ENCODE data around the gene GPX7.

The GPX7 gene

DNA sequence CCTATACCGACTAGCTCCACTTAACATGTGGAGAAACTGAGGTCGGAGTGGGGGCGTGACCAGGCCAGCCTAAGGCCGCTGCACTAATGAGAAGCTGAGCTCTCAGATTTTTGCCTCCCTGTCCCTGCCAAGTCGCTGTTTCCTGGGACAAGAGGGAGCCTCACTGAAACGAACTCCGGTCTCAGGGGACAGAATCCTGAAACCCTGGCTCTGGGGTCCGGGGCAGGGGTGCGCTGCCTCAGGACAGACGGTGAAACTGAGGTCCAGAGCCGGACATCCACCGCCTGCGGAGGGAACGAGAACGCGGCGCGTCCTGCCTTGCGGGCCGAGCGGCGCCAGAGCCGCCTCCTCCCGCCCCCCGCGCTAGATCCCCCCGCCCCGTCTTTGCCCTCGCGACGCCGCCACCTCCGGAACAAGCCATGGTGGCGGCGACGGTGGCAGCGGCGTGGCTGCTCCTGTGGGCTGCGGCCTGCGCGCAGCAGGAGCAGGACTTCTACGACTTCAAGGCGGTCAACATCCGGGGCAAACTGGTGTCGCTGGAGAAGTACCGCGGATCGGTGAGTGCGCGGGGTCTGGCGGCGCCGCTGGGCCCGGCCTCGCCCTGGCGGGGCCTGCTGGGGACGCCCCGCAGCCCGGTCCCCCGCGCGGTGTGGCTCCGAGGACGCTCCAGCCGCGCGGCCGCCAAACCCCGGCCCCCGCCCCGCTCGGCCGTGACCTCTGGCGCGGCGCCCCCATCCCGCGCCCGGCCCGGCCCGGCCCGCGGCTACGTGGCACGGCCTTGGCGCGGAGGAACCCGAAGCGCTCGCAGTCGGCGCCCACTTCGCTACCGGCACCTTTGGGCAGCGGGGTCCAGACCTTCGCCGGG, at the start of gene GPX7:
TSS of gene GPX7 (plus strand) at position 381 of the 865 bp plus-strand sequence. CDS start at position 420, 39 bp downstream.
- peaks cover 0 to 34% (median 14%) of the 10 kb centered on the region in 4 donors for H3K4me1 ChIP-seq
- peak; percentile 25 to 71 for DNase-seq
- intact Hi-C loops (cut with DNase I; ENCODE audit: low total_unique reads) = no loop called here
- TF ChIP-seq, protein P1, sequence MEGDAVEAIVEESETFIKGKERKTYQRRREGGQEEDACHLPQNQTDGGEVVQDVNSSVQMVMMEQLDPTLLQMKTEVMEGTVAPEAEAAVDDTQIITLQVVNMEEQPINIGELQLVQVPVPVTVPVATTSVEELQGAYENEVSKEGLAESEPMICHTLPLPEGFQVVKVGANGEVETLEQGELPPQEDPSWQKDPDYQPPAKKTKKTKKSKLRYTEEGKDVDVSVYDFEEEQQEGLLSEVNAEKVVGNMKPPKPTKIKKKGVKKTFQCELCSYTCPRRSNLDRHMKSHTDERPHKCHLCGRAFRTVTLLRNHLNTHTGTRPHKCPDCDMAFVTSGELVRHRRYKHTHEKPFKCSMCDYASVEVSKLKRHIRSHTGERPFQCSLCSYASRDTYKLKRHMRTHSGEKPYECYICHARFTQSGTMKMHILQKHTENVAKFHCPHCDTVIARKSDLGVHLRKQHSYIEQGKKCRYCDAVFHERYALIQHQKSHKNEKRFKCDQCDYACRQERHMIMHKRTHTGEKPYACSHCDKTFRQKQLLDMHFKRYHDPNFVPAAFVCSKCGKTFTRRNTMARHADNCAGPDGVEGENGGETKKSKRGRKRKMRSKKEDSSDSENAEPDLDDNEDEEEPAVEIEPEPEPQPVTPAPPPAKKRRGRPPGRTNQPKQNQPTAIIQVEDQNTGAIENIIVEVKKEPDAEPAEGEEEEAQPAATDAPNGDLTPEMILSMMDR (IDR thresholded peaks at IDR 0.05) = no peak
- H3K9me3 ChIP-seq = no peaks in the 10 kb centered on the region
- peaks cover 8 to 16% (median 8%) of the 10 kb centered on the region in 3 donors for H3K36me3 ChIP-seq
- peak within 1 kb of the TSS; percentile 65 to 75 for H3K4me3 ChIP-seq
- peak within 1 kb of the TSS; percentile 84 to 91 for H3K27ac ChIP-seq
- peaks cover 0 to 2% of the 10 kb centered on the region in 2 donors for H3K27me3 ChIP-seq

DNA sequence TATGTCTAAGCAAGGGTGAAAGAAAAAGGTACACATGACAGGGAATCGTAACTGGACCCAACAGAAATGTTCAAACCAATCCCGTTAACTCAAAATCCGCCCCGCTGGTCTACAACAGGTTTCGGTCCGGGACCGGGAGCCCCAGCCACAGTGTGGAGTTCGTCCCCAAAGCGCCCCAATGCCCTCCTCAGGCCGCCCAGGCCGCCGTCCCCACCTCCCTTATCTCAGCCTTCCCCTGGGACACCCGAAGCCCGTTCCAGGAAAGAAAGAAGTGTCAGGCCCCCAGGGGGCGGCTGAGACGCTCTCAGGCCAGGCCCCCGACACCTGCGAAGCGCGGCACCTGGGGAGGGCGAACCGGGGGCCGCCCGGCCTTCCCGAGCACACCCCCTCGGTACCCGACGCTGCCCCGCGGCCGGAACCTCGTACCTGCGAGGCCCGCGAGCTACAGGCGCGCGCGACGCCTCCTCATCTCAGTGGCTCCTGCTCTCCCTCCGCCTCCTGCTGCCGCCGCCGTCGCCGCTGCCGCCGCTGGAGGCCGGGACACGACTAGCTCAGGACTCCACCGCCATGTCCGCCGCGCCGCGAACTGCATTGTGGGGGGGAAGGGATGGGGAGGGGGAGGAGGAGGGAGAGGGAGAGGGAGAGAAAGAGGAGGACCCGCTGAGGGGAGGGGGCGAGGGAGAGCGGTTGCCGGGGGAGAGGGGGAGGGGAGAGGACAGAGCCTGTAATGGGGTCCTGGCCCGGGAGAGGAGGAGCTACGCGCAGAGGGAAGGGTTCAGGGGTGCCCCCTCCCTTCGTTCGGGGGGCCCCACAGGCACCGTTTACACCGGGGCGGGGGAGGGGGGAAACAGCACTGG, 49.4 kb upstream of the GPX7 start, which contains the start of gene TUT4:
TSS of gene TUT4 (minus strand) at position 588 of the 857 bp plus-strand sequence. CDS start 26,812 bp downstream, outside the sequence.
- intact Hi-C loops (cut with DNase I; ENCODE audit: low total_unique reads) = loop anchor here (1.0 kb wide), 1 partner anchor 44 kb away; no protein-coding TSS in a partner anchor
- peak; percentile 72 to 82 for DNase-seq

DNA sequence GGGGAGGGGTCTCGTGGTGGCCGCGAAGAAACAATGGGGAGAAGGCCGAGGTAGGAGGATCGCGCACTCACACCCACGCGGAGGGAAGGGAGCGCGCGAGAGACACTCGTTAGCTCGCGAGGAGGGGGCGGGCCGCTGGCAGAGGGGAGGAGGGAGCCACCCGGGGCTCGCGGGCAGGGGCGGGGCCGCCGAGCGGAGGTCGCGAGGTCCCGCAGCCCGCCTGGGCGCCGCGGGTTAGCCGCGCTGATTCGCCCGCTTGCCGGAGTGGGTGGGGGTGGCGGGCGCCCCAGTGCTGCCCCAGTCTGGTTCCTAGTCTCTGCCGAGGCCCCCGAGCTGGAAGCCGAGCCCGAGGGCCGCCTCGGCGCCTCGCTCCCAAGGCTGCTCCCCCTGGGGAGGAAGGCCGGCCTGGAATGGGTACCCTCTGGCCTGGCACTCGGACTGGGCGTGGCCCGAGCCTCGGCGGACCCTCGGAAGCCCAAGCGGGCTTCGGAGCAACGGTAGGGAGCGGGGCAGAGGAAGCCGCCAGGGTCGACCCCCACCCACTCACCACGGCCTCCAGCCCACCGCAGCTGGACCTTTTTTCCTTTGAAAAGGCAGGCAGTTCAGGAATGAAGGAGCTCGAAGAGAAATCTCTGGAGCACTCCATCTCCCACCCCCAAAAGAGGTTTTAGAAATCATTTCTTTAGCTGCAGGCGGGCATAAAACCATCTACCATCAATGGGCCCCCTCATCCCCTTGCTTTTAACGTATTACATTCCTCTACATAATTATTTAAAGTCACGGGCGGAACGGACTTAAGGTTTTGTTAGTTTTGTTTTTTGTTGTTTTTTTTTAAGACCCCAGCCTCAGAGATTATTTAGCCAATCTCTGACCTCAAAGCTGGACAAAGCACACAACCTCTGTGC, 48.6 kb upstream of the GPX7 start:
- peak overlapping the region; percentile 88 to 89 for H3K27ac ChIP-seq
- H3K9me3 ChIP-seq = no peaks in the 10 kb centered on the region
- no peaks in the 10 kb centered on the region for H3K27me3 ChIP-seq
- H3K4me1 ChIP-seq = peaks cover 0 to 12% (median 5%) of the 10 kb centered on the region in 4 donors
- no peaks in the 10 kb centered on the region for H3K36me3 ChIP-seq
- TF ChIP-seq, protein P1 (IDR thresholded peaks at IDR 0.05) = no peak
- intact Hi-C loops (cut with DNase I; ENCODE audit: low total_unique reads) = loop anchor here (1.0 kb wide), 1 partner anchor 43 kb away; no protein-coding TSS in a partner anchor
- H3K4me3 ChIP-seq = peak overlapping the region; percentile 77 to 82
- DNase-seq = peak; percentile 83 to 91

More for the DNA sequence above, 49.4 kb upstream of the GPX7 start, which contains the start of gene TUT4:
- Histone ChIP-seq H3K36me3 (no peaks in the 10 kb centered on the region), H3K4me1 (peaks cover 0 to 12% (median 5%) of the 10 kb centered on the region in 4 donors), H3K9me3 (no peaks in the 10 kb centered on the region), H3K27ac (peak within 1 kb of the TSS; percentile 88 to 89), H3K27me3 (no peaks in the 10 kb centered on the region), H3K4me3 (peak within 1 kb of the TSS; percentile 77 to 82)
- TF ChIP-seq, protein P1 (IDR thresholded peaks at IDR 0.05) = no peak

DNA sequence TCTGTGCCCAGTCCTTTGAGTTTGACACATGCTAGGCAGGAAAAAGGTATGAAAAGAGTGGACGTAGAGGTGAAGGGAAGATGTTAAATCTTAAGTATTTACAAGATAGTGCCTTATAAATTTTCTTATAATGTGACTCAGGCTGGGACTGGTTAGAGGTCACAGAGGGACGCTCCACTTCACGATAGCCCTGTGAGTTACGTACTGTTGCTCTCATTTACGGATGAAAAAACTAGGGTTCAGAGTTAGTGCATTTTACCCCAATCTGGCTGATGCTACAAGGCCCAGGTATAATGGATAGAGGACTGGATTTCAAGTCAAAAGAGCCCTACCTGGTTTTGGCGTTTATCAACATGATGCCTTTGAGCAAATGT, 47.9 kb upstream of the GPX7 start:
- H3K27me3 ChIP-seq = no peaks in the 10 kb centered on the region
- H3K36me3 ChIP-seq = no peaks in the 10 kb centered on the region
- intact Hi-C loops (cut with DNase I; ENCODE audit: low total_unique reads) = no loop called here
- peaks cover 0 to 12% (median 5%) of the 10 kb centered on the region in 4 donors for H3K4me1 ChIP-seq
- TF ChIP-seq, protein P1 (IDR thresholded peaks at IDR 0.05) = no peak
- H3K4me3 ChIP-seq = peak overlapping the region in 1 of 2 donors; percentile 77
- no peak for DNase-seq
- no peaks in the 10 kb centered on the region for H3K9me3 ChIP-seq
- H3K27ac ChIP-seq = peak overlapping the region in 1 of 2 donors; percentile 88
